IMR-90 (cell line): ENCODE data around the gene PITPNM3. TPM values are rescaled to one million over a fixed set of nuclear protein-coding genes. Genes with fewer than 3 reads are reported as not detected.

ENCODE experiments used
- ATAC-seq: fragments of 200-7000 bp; cut with Tn5 transposase; 2 replicates; pipeline ENCODE4 v1.9.1; 2020; ENCODE audit warnings: low read depth, mild to moderate bottlenecking, moderate library complexity
- BruUV-seq: library from RNA; stranded (reverse); fragments of 400-500 nt; replicated peaks from 2 replicates; lab custom pipeline; 2021; lab: Mats Ljungman, UMichigan
- CTCF ChIA-PET: fragments of 300-600 bp; formaldehyde crosslinking; extraction: SDS; loops from one replicate; lab custom pipeline; 2021; ENCODE audit warnings: antibody characterized with exemption; lab: Yijun Ruan, JAX
- POLR2A ChIA-PET: fragments of 300-600 bp; sonication (Branson Sonifier 250); formaldehyde crosslinking; loops from one replicate; lab custom pipeline; 2022; ENCODE audit warnings: antibody characterized with exemption; ENCODE audit not compliant: unreplicated experiment; lab: Charles Lee
- DNase-seq: peaks from one replicate; pipeline ENCODE4 v3.0.0; 2013
- H2AFZ ChIP-seq: replicated peaks from 2 replicates; pipeline ENCODE3; 2013; ENCODE audit warnings: low read length, mild to moderate bottlenecking; ENCODE audit not compliant: poor library complexity
- H2AK5ac ChIP-seq: 2 replicates; pipeline ENCODE4 v1.6.1; 2013; ENCODE audit warnings: low read depth, low read length, inconsistent platforms
- H2AK9ac ChIP-seq: replicated peaks from 2 replicates; pipeline ENCODE3; 2013; ENCODE audit warnings: mild to moderate bottlenecking, low read depth, low read length, moderate library complexity; ENCODE audit not compliant: poor library complexity
- H2BK120ac ChIP-seq: 2 replicates; pipeline ENCODE4 v1.6.1; 2013; ENCODE audit warnings: low read depth, low read length, inconsistent platforms
- H2BK15ac ChIP-seq: 3 replicates; pipeline ENCODE4 v1.6.1; 2013; ENCODE audit warnings: low read depth, low read length, inconsistent platforms
- H2BK20ac ChIP-seq: 2 replicates; pipeline ENCODE4 v1.6.1; 2013; ENCODE audit warnings: low read depth, mild to moderate bottlenecking, inconsistent platforms, low read length, moderate library complexity
- H2BK5ac ChIP-seq: 2 replicates; pipeline ENCODE4 v1.6.1; 2013; ENCODE audit warnings: mild to moderate bottlenecking, low read depth, low read length, inconsistent platforms; ENCODE audit not compliant: poor library complexity, severe bottlenecking
- H3K14ac ChIP-seq: replicated peaks from 2 replicates; pipeline ENCODE4 v1.6.1; 2013; ENCODE audit warnings: low read depth, low read length, inconsistent platforms
- H3K18ac ChIP-seq: 2 replicates; pipeline ENCODE4 v1.6.1; 2013; ENCODE audit warnings: low read depth, low read length, control low read depth
- H3K23ac ChIP-seq: 2 replicates; pipeline ENCODE4 v1.6.1; 2013; ENCODE audit warnings: low read depth, low read length, inconsistent platforms
- H3K27ac ChIP-seq: 2 replicates; pipeline ENCODE4 v1.5.1; 2013; ENCODE audit warnings: mild to moderate bottlenecking, control low read depth, low read length; ENCODE audit not compliant: insufficient read depth
- H3K27me3 ChIP-seq: 2 replicates; pipeline ENCODE4 v1.6.1; 2013; ENCODE audit warnings: low read length; ENCODE audit not compliant: control insufficient read depth, insufficient read depth
- H3K36me3 ChIP-seq: 2 replicates; pipeline ENCODE4 v1.6.1; 2013; ENCODE audit warnings: low read length, mixed read lengths; ENCODE audit not compliant: control insufficient read depth, insufficient read depth
- H3K4ac ChIP-seq: 2 replicates; pipeline ENCODE4 v1.6.1; 2013; ENCODE audit warnings: low read depth, low read length, inconsistent platforms
- H3K4me1 ChIP-seq: 2 replicates; pipeline ENCODE4 v1.6.1; 2013; ENCODE audit warnings: low read length, mixed read lengths; ENCODE audit not compliant: control insufficient read depth, insufficient read depth
- H3K4me2 ChIP-seq: 2 replicates; pipeline ENCODE4 v1.6.1; 2013; ENCODE audit warnings: low read depth, mild to moderate bottlenecking, control low read depth, low read length, moderate library complexity
- H3K4me3 ChIP-seq: 2 replicates; pipeline ENCODE4 v1.5.1; 2013; ENCODE audit warnings: low read depth, mild to moderate bottlenecking, control low read depth, low read length, moderate library complexity; ENCODE audit not compliant: insufficient read depth
- H3K56ac ChIP-seq: 2 replicates; pipeline ENCODE4 v1.6.1; 2013; ENCODE audit warnings: low read length, inconsistent platforms; ENCODE audit not compliant: insufficient read depth; ENCODE audit errors: extremely low read depth
- H3K79me1 ChIP-seq, 2 experiments: 2 replicates each; pipeline ENCODE4 v1.6.1; 2013; ENCODE audit warnings: low read length in 2 of 2, inconsistent platforms in 1 of 2, low read depth in 1 of 2
- H3K9ac ChIP-seq: 2 replicates; pipeline ENCODE4 v1.6.1; 2013; ENCODE audit warnings: low read depth, low read length, control low read depth
- H3K9me1 ChIP-seq: 2 replicates; pipeline ENCODE4 v1.6.1; 2013; ENCODE audit warnings: low read length, inconsistent platforms; ENCODE audit not compliant: insufficient read depth
- H3K9me3 ChIP-seq: 2 replicates; pipeline ENCODE4 v1.6.1; 2013; ENCODE audit warnings: low read length; ENCODE audit not compliant: control insufficient read depth, insufficient read depth
- H4K20me1 ChIP-seq: 2 replicates; pipeline ENCODE4 v1.6.1; 2013; ENCODE audit warnings: low read length, inconsistent platforms; ENCODE audit not compliant: insufficient read depth
- H4K5ac ChIP-seq: 2 replicates; pipeline ENCODE4 v1.6.1; 2013; ENCODE audit warnings: mild to moderate bottlenecking, low read depth, low read length, control low read depth
- H4K8ac ChIP-seq, 2 experiments: 2 replicates each; pipeline ENCODE4 v1.6.1; 2013; ENCODE audit warnings: low read depth in 2 of 2, low read length in 2 of 2, control low read depth in 1 of 2, inconsistent platforms in 1 of 2
- H4K91ac ChIP-seq: 2 replicates; pipeline ENCODE4 v1.6.1; 2013; ENCODE audit warnings: low read depth, low read length, inconsistent platforms; ENCODE audit not compliant: insufficient read depth
- ELK1 ChIP-seq: fragments of 150-350 bp; IDR thresholded peaks from 2 replicates; pipeline ENCODE4 v1.6.1; 2016; ENCODE audit warnings: low read depth, mild to moderate bottlenecking, low read length, moderate library complexity, borderline replicate concordance
- MAFK ChIP-seq: IDR thresholded peaks from 2 replicates; pipeline ENCODE4 v1.6.1; 2012; ENCODE audit warnings: low read depth, low read length, improper control_type of control experiment
- MAZ ChIP-seq: IDR thresholded peaks from 2 replicates; pipeline ENCODE4 v1.6.1; 2012; ENCODE audit warnings: low read depth, mild to moderate bottlenecking, low read length, improper control_type of control experiment, moderate library complexity, borderline replicate concordance
- MXI1 ChIP-seq: IDR thresholded peaks from 2 replicates; pipeline ENCODE4 v1.6.1; 2012; ENCODE audit warnings: low read depth, mild to moderate bottlenecking, low read length, moderate library complexity, borderline replicate concordance
- RAD21 ChIP-seq: IDR thresholded peaks from 2 replicates; pipeline ENCODE4 v1.6.1; 2012; ENCODE audit warnings: low read length, improper control_type of control experiment
- WGBS, 2 experiments: methylation state at CpG; one replicate each; pipeline versions ENCODE4 v1.1.5 to v1.1.7; 2013; ENCODE audit warnings: missing lambda C conversion rate in 2 of 2; ENCODE audit not compliant: insufficient read length in 1 of 2; ENCODE audit errors: extremely low coverage in 2 of 2; 5-methylcytosine and 5-hydroxymethylcytosine counted together
- dilution Hi-C: fragments of 300-500 bp; cut with HindIII; formaldehyde crosslinking; loops from one replicate; pipeline ENCODE4 v1.14.3; 2018; ENCODE audit warnings: low sequenced_read_pairs; ENCODE audit not compliant: unreplicated experiment
- in situ Hi-C: fragments of 300-500 bp; cut with MboI; formaldehyde crosslinking; loops from 3 replicates; pipeline ENCODE4 v1.14.3; 2019; ENCODE audit warnings: low sequenced_read_pairs, inconsistent platforms, mixed read lengths
- intact Hi-C: fragments of 100-400 bp; cut with micrococcal nuclease; formaldehyde crosslinking; loops from 2 replicates; pipeline ENCODE4 v1.10.0; 2022
- polyA plus RNA-seq, 3 experiments: library from polyadenylated mRNA; depleted of rRNA; stranded (reverse); fragments of >200 nt; gene quantifications; 2 replicates each; pipeline ENCODE4 v1.2.3, GENCODE V29; 2012; ENCODE audit warnings: low replicate concordance in 1 of 3
- total RNA-seq: library from RNA; depleted of rRNA; stranded (reverse); fragments of >200 nt; gene quantifications from 2 replicates; pipeline ENCODE4 v1.2.3, GENCODE V29; 2012

Gene PITPNM3
- total and polyA plus RNA-seq, 2 of the 4 experiments (the other 2 are of a cell fraction), result 0.54 to 1.7 TPM

- no peak overlapping the region for H4K8ac ChIP-seq
- H2AFZ ChIP-seq, result no peak overlapping the region
- ATAC-seq (no peak), DNase-seq (no peak)
- in situ Hi-C loops, result no loop called here
- no peaks in the 10 kb centered on the region for H3K4me1 ChIP-seq
- no peaks in the 10 kb centered on the region for H4K20me1 ChIP-seq
- H2BK120ac ChIP-seq, result no peak overlapping the region
- H2BK15ac ChIP-seq, result no peak overlapping the region
- H3K9me1 ChIP-seq, result peaks cover 5% of the 10 kb centered on the region; the same call in 1 of the 2 replicates
- H3K4me3 ChIP-seq, result no peak overlapping the region
- H2AK5ac ChIP-seq, result no peak overlapping the region
- H2AK9ac ChIP-seq, result no peak overlapping the region
- peaks cover 10% of the 10 kb centered on the region; the same call in 1 of the 2 replicates for H3K27me3 ChIP-seq
- no peak overlapping the region for H3K18ac ChIP-seq
- H3K4me2 ChIP-seq, result no peak overlapping the region
- H3K9me3 ChIP-seq, result no peaks in the 10 kb centered on the region
- no peak overlapping the region for H3K23ac ChIP-seq
- TF ChIP-seq ELK1 (no peak), MXI1 (no peak), MAFK (no peak), RAD21 (no peak), MAZ (no peak)
- WGBS, 2 experiments, result 84% methylated on average over 2 of the region's 7 CpGs; no CpG with 5 or more reads in 1 of the 2 experiments
- intact Hi-C loops, result no loop called here
- H2BK5ac ChIP-seq, result no peak overlapping the region
- no peak overlapping the region for H3K27ac ChIP-seq
- no peak overlapping the region for H4K5ac ChIP-seq
- no peak overlapping the region for H3K9ac ChIP-seq
- H4K91ac ChIP-seq, result no peak overlapping the region
- no peaks in the 10 kb centered on the region for H3K79me1 ChIP-seq
- ChIA-PET POLR2A (no interaction called here), CTCF (no interaction called here)
- H3K36me3 ChIP-seq, result no peaks in the 10 kb centered on the region
- no peak overlapping the region for H3K14ac ChIP-seq
- BruUV-seq, result no TSS peak
- no peak overlapping the region for H2BK20ac ChIP-seq
- dilution Hi-C loops, result no loop called here
- no peak overlapping the region for H3K4ac ChIP-seq
- H3K56ac ChIP-seq, result no peak overlapping the region
Observed at GRCh38 chr17:6498356-6498755, 58.0 kb downstream of the PITPNM3 start.
